Lower leg skin (tissue), 3 donors: ENCODE data around the gene TRPM1.

Experiments used
- CTCF ChIP-seq, 3 donors: fragments of 450-650 bp; IDR thresholded peaks; one replicate each; pipeline ENCODE4 v1.5.1; 2016; ENCODE audit warnings: antibody characterized with exemption in 3 of 3, mild to moderate bottlenecking in 3 of 3, moderate library complexity in 2 of 3
- POLR2A ChIP-seq, 2 donors: fragments of 450-650 bp; IDR thresholded peaks; one replicate each; pipeline ENCODE4 v1.6.1; 2016 to 2017; ENCODE audit warnings: antibody characterized with exemption in 2 of 2, mild to moderate bottlenecking in 1 of 2, moderate library complexity in 1 of 2

DNA sequence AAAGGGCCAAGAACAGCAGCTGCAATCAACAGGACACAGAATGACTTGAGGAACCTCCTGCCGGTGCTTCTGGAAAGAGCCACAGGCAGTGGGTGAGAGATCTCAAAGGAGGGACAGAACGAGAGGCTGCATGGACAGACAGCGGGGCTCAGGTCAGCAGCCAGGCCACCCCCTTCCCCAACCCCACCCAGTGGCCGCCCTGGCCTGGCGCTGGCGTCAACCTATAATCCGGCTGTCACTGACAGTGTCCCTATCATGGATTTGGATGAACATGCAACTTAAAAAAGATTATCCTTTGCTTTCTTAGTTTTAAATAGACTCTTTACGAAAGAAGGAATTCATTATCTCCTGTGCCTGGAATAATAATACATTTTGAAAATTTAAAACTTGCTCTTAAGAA lies 54.1 kb downstream of the TRPM1 start:
- TF ChIP-seq CTCF (IDR thresholded peaks at IDR 0.05) (no peak), POLR2A (IDR thresholded peaks at IDR 0.05) (no peak)
